Parathyroid adenoma (tissue), 2 donors: ENCODE measurements around the gene SENP1.

Experiments
- H2AFZ ChIP-seq: fragments of 300-600 bp; sonication (generic); one replicate; pipeline ENCODE4 v1.7.0; 2017; ENCODE audit warnings: antibody characterized with exemption, mild to moderate bottlenecking
- H3K27ac ChIP-seq: fragments of 300-600 bp; sonication (generic); one replicate; pipeline ENCODE4 v1.7.0; 2017
- H3K27me3 ChIP-seq: fragments of 300-600 bp; sonication (generic); one replicate; pipeline ENCODE4 v1.7.0; 2017; ENCODE audit warnings: low read length; ENCODE audit not compliant: control insufficient read depth, insufficient read depth
- H3K36me3 ChIP-seq: fragments of 300-600 bp; sonication (generic); one replicate; pipeline ENCODE4 v1.7.0; 2017; ENCODE audit warnings: low read length; ENCODE audit not compliant: control insufficient read depth, insufficient read depth
- H3K4me1 ChIP-seq: fragments of 300-600 bp; sonication (generic); one replicate; pipeline ENCODE4 v1.7.0; 2017; ENCODE audit warnings: control low read depth
- H3K4me2 ChIP-seq: fragments of 300-600 bp; sonication (generic); one replicate; pipeline ENCODE4 v1.7.0; 2017; ENCODE audit warnings: low read length
- H3K4me3 ChIP-seq: fragments of 300-600 bp; sonication (generic); one replicate; pipeline ENCODE4 v1.7.0; 2017; ENCODE audit warnings: low read depth, low read length
- H3K79me2 ChIP-seq: fragments of 300-600 bp; sonication (generic); one replicate; pipeline ENCODE4 v1.7.0; 2017; ENCODE audit warnings: control low read depth
- H3K9ac ChIP-seq: fragments of 300-600 bp; sonication (generic); one replicate; pipeline ENCODE4 v1.7.0; 2017; ENCODE audit warnings: mild to moderate bottlenecking
- H3K9me3 ChIP-seq: fragments of 300-600 bp; sonication (generic); one replicate; pipeline ENCODE4 v1.7.0; 2017; ENCODE audit warnings: low read length; ENCODE audit not compliant: control insufficient read depth
- CTCF ChIP-seq: fragments of 300-600 bp; sonication (generic); IDR thresholded peaks from one replicate; pipeline ENCODE4 v1.7.0; 2017; ENCODE audit warnings: antibody characterized with exemption, mild to moderate bottlenecking
- donor health status: primary hyperparathyroidism.

SENP1 gene

GRCh38 chr12:48142818-48143674 is 37.2 kb upstream of the SENP1 start:
- Histone ChIP-seq H3K9me3 (no peaks in the 10 kb centered on the region), H3K4me2 (no peak overlapping the region), H3K9ac (no peak overlapping the region), H2AFZ (no peak overlapping the region), H3K27me3 (no peaks in the 10 kb centered on the region), H3K4me3 (no peak overlapping the region), H3K4me1 (no peaks in the 10 kb centered on the region), H3K36me3 (no peaks in the 10 kb centered on the region), H3K27ac (no peak overlapping the region), H3K79me2 (no peaks in the 10 kb centered on the region)
- no peak for TF ChIP-seq CTCF

DNA sequence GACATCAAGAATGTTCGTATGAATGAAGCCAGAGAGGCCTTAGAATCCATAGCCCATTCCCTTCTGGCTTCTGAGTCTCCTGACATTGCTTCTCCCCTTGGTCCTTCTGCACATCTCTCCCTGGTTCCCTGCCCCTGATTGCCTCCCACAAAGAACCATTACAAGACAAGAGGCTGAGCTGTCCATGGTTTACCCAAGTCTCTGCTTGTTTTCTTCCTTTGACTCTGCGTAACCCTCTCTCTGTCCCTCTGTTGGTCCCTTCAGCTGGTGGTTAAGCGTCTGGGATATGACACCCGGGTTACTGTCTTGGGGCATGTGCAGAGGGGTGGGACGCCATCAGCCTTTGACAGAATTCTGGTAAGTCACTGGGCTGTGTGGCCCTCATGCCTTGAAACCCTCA is 29.1 kb upstream of the SENP1 start:
- Histone ChIP-seq H2AFZ (no peak overlapping the region), H3K4me1 (no peaks in the 10 kb centered on the region), H3K4me3 (no peak overlapping the region), H3K79me2 (no peaks in the 10 kb centered on the region), H3K4me2 (no peak overlapping the region), H3K36me3 (no peaks in the 10 kb centered on the region), H3K9me3 (no peaks in the 10 kb centered on the region), H3K27ac (no peak overlapping the region), H3K27me3 (no peaks in the 10 kb centered on the region), H3K9ac (no peak overlapping the region)
- no peak for TF ChIP-seq CTCF

GRCh38 chr12:48132826-48133225 is 26.9 kb upstream of the SENP1 start:
- Histone ChIP-seq H3K4me1 (no peaks in the 10 kb centered on the region), H3K4me2 (no peak overlapping the region), H3K36me3 (no peaks in the 10 kb centered on the region), H3K4me3 (no peak overlapping the region), H2AFZ (no peak overlapping the region), H3K9me3 (no peaks in the 10 kb centered on the region), H3K9ac (no peak overlapping the region), H3K79me2 (no peaks in the 10 kb centered on the region), H3K27me3 (no peaks in the 10 kb centered on the region), H3K27ac (no peak overlapping the region)
- no peak for TF ChIP-seq CTCF

GRCh38 chr12:48131517-48131916 is 25.6 kb upstream of the SENP1 start:
- no peaks in the 10 kb centered on the region for H3K79me2 ChIP-seq
- H3K27ac ChIP-seq: no peak overlapping the region
- no peaks in the 10 kb centered on the region for H3K27me3 ChIP-seq
- H3K4me1 ChIP-seq: no peaks in the 10 kb centered on the region
- no peaks in the 10 kb centered on the region for H3K36me3 ChIP-seq
- no peak overlapping the region for H3K9ac ChIP-seq
- H3K4me2 ChIP-seq: no peak overlapping the region
- no peak overlapping the region for H2AFZ ChIP-seq
- no peaks in the 10 kb centered on the region for H3K9me3 ChIP-seq
- H3K4me3 ChIP-seq: no peak overlapping the region
- no peak for TF ChIP-seq CTCF

DNA sequence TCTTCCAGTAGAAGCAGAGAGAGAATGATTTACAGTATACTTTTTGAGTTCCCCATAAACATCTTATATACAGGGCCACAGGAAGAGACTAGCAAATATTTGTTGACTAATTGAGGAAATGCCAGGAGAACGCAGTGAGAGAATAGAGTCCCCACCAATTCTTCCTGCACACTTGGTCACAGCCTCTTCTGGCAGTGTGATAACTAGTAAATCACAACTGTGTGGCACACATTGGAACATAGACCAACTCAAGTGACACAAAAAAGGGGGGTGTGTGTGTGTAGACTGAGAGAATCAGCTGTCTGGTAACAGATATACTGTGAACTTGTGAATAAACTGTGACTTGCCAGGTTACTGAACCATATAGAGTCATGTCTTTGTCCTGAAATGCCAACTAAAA is 23.5 kb upstream of the SENP1 start:
- Histone ChIP-seq H3K9ac (no peak overlapping the region), H3K4me1 (no peaks in the 10 kb centered on the region), H3K4me3 (no peak overlapping the region), H2AFZ (no peak overlapping the region), H3K27me3 (no peaks in the 10 kb centered on the region), H3K36me3 (no peaks in the 10 kb centered on the region), H3K9me3 (no peaks in the 10 kb centered on the region), H3K27ac (no peak overlapping the region), H3K79me2 (no peaks in the 10 kb centered on the region), H3K4me2 (no peak overlapping the region)
- TF ChIP-seq CTCF: no peak
